Measurements from ENCODE around the gene C1QBP. TPM values are rescaled to one million over a fixed set of nuclear protein-coding genes. Genes with fewer than 3 reads are reported as not detected.

C1QBP gene
- polyA plus RNA-seq, 1 donor from 2014 or later = 247 TPM

GRCh38 chr17:5466295-5466694 is 27.3 kb upstream of the C1QBP start:
- H3K27me3 ChIP-seq (ENCODE audit: insufficient read depth, low read depth, low read length) = no peaks in the 10 kb centered on the region
- no peak overlapping the region for H3K27ac ChIP-seq (ENCODE audit: low read length)
- H2AFZ ChIP-seq (ENCODE audit: low read depth, low read length) = no peak overlapping the region
- no peaks in the 10 kb centered on the region for H3K36me3 ChIP-seq (ENCODE audit: insufficient read depth, low read length)
- H3K79me2 ChIP-seq (replicated peaks; ENCODE audit: insufficient read depth, low read length) = peaks cover 42% of the 10 kb centered on the region
- peak overlapping the region; percentile 97 for H3K4me3 ChIP-seq (ENCODE audit: low read length)
- H3K9me3 ChIP-seq (ENCODE audit: low read length) = no peaks in the 10 kb centered on the region
- H3F3A ChIP-seq (ENCODE audit: insufficient read depth, low read length, poor library complexity, severe bottlenecking) = peaks cover 5% of the 10 kb centered on the region
- no peaks in the 10 kb centered on the region for H3K9me2 ChIP-seq (ENCODE audit: insufficient read depth, low read length)
- TF ChIP-seq EZH2 (IDR thresholded peaks at IDR 0.05; ENCODE audit: borderline replicate concordance, insufficient read depth, low read length, poor library complexity, severe bottlenecking) (no peak), RAD21 (conservative IDR thresholded peaks at IDR 0.05) (no peak), CTCF (IDR thresholded peaks at IDR 0.05; ENCODE audit: poor library complexity, severe bottlenecking) (no peak), EP300 (conservative IDR thresholded peaks at IDR 0.05; ENCODE audit: poor library complexity, severe bottlenecking) (no peak), REST (IDR thresholded peaks at IDR 0.05; ENCODE audit: borderline replicate concordance) (no peak)
- peak overlapping the region; percentile 18 for H3K4me2 ChIP-seq (ENCODE audit: low read length)
- H3K9ac ChIP-seq (ENCODE audit: low read length) = no peak overlapping the region
- no peaks in the 10 kb centered on the region for H4K20me1 ChIP-seq (ENCODE audit: insufficient read depth)

GRCh38 chr17:5464717-5465507 is 26.0 kb upstream of the C1QBP start:
- H3K27me3 ChIP-seq (ENCODE audit: insufficient read depth, low read depth, low read length) = no peaks in the 10 kb centered on the region
- H3F3A ChIP-seq (ENCODE audit: insufficient read depth, low read length, poor library complexity, severe bottlenecking) = peaks cover 5% of the 10 kb centered on the region
- H3K9me3 ChIP-seq (ENCODE audit: low read length) = no peaks in the 10 kb centered on the region
- H3K27ac ChIP-seq (ENCODE audit: low read length) = no peak overlapping the region
- H3K9me2 ChIP-seq (ENCODE audit: insufficient read depth, low read length) = no peaks in the 10 kb centered on the region
- no peak overlapping the region for H3K9ac ChIP-seq (ENCODE audit: low read length)
- H2AFZ ChIP-seq (ENCODE audit: low read depth, low read length) = no peak overlapping the region
- no peaks in the 10 kb centered on the region for H4K20me1 ChIP-seq (ENCODE audit: insufficient read depth)
- H3K79me2 ChIP-seq (replicated peaks; ENCODE audit: insufficient read depth, low read length) = peaks cover 42% of the 10 kb centered on the region
- no peak overlapping the region for H3K4me3 ChIP-seq (ENCODE audit: low read length)
- no peaks in the 10 kb centered on the region for H3K36me3 ChIP-seq (ENCODE audit: insufficient read depth, low read length)
- TF ChIP-seq RAD21 (conservative IDR thresholded peaks at IDR 0.05) (no peak), TAF1 (IDR thresholded peaks at IDR 0.05; ENCODE audit: low read depth) (no peak), MXI1 (conservative IDR thresholded peaks at IDR 0.05; ENCODE audit: poor library complexity, severe bottlenecking) (no peak), REST (IDR thresholded peaks at IDR 0.05; ENCODE audit: borderline replicate concordance) (no peak), POLR2AphosphoS5 (IDR thresholded peaks at IDR 0.05) (no peak), SMC3 (conservative IDR thresholded peaks at IDR 0.05; ENCODE audit: poor library complexity) (no peak), EZH2 (IDR thresholded peaks at IDR 0.05; ENCODE audit: borderline replicate concordance, insufficient read depth, low read length, poor library complexity, severe bottlenecking) (no peak), EP300 (conservative IDR thresholded peaks at IDR 0.05; ENCODE audit: poor library complexity, severe bottlenecking) (no peak), CTCF (IDR thresholded peaks at IDR 0.05; ENCODE audit: poor library complexity, severe bottlenecking) (no peak)
- H3K4me2 ChIP-seq (ENCODE audit: low read length) = no peak overlapping the region

Measured in neural cell (in vitro differentiated cells).